ENCODE data around the gene DBNDD1. TPM values are rescaled to one million over a fixed set of nuclear protein-coding genes. Genes with fewer than 3 reads are reported as not detected.

DBNDD1 gene
- total and polyA plus RNA-seq, 4 donors = 1.1 to 3.5 (median 3.1) TPM

- Histone ChIP-seq H3K4me1 (ENCODE audit: control insufficient read depth in 1 of 2, insufficient read depth in 2 of 2, low read length in 2 of 2) (no peaks in the 10 kb centered on the region), H3K36me3 (ENCODE audit: control insufficient read depth in 1 of 2, insufficient read depth in 2 of 2, low read length in 1 of 2) (no peaks in the 10 kb centered on the region), H3K27ac (ENCODE audit: low read depth in 1 of 2, low read length in 2 of 2) (no peak overlapping the region), H3K4me3 (ENCODE audit: low read length in 2 of 2) (no peak overlapping the region), H3K9me3 (ENCODE audit: control insufficient read depth, low read length) (no peaks in the 10 kb centered on the region), H3K27me3 (ENCODE audit: control insufficient read depth in 1 of 2, insufficient read depth in 2 of 2, low read length in 1 of 2) (no peaks in the 10 kb centered on the region)
- ATAC-seq (ENCODE audit: low FRiP score) (no peak), DNase-seq (peak in 1 of 2 donors; percentile 68)
- intact Hi-C loops (cut with DNase I) = no loop called here
- WGBS, 2 donors = 86 to 88% methylated on average over 19 of the region's 19 CpGs
These were observed 29.6 kb upstream of the DBNDD1 start for GRCh38 chr16:90048737-90049330.

- no peaks in the 10 kb centered on the region for H3K27me3 ChIP-seq (ENCODE audit: control insufficient read depth in 1 of 2, insufficient read depth in 2 of 2, low read length in 1 of 2)
- H3K4me1 ChIP-seq (ENCODE audit: control insufficient read depth in 1 of 2, insufficient read depth in 2 of 2, low read length in 2 of 2) = no peaks in the 10 kb centered on the region
- no peak overlapping the region for H3K27ac ChIP-seq (ENCODE audit: low read depth in 1 of 2, low read length in 2 of 2)
- intact Hi-C loops (cut with DNase I) = no loop called here
- no peak overlapping the region for H3K4me3 ChIP-seq (ENCODE audit: low read length in 2 of 2)
- no peaks in the 10 kb centered on the region for H3K9me3 ChIP-seq (ENCODE audit: control insufficient read depth, low read length)
- ATAC-seq (ENCODE audit: low FRiP score) (peak; percentile 37), DNase-seq (no peak)
- WGBS, 2 donors = 59 to 66% methylated on average over 12 of the region's 12 CpGs
- no peaks in the 10 kb centered on the region for H3K36me3 ChIP-seq (ENCODE audit: control insufficient read depth in 1 of 2, insufficient read depth in 2 of 2, low read length in 1 of 2)
These were observed 29.1 kb upstream of the DBNDD1 start for GRCh38 chr16:90048347-90048722.

- DNase-seq = peak in 1 of 2 donors; percentile 68
- H3K4me3 ChIP-seq (ENCODE audit: low read length in 2 of 2) = no peak overlapping the region
- no peak for ATAC-seq (ENCODE audit: low FRiP score)
- intact Hi-C loops (cut with DNase I) = no loop called here
- no peaks in the 10 kb centered on the region for H3K4me1 ChIP-seq (ENCODE audit: control insufficient read depth in 1 of 2, insufficient read depth in 2 of 2, low read length in 2 of 2)
- no peaks in the 10 kb centered on the region for H3K9me3 ChIP-seq (ENCODE audit: control insufficient read depth, low read length)
- WGBS, 2 donors = 16 to 20% methylated on average over 24 to 59 of the region's 59 CpGs
- H3K27ac ChIP-seq (ENCODE audit: low read depth in 1 of 2, low read length in 2 of 2) = no peak overlapping the region
- no peaks in the 10 kb centered on the region for H3K27me3 ChIP-seq (ENCODE audit: control insufficient read depth in 1 of 2, insufficient read depth in 2 of 2, low read length in 1 of 2)
- H3K36me3 ChIP-seq (ENCODE audit: control insufficient read depth in 1 of 2, insufficient read depth in 2 of 2, low read length in 1 of 2) = no peaks in the 10 kb centered on the region
These were observed 28.6 kb upstream of the DBNDD1 start for GRCh38 chr16:90047714-90048346.

GRCh38 chr16:90046971-90047713 lies 27.9 kb upstream of the DBNDD1 start:
- H3K27me3 ChIP-seq (ENCODE audit: control insufficient read depth in 1 of 2, insufficient read depth in 2 of 2, low read length in 1 of 2) = no peaks in the 10 kb centered on the region
- peaks cover 0 to 4% of the 10 kb centered on the region in 2 donors for H3K36me3 ChIP-seq (ENCODE audit: control insufficient read depth in 1 of 2, insufficient read depth in 2 of 2, low read length in 1 of 2)
- peak; percentile 80 to 86 for DNase-seq
- no peaks in the 10 kb centered on the region for H3K9me3 ChIP-seq (ENCODE audit: control insufficient read depth, low read length)
- H3K4me1 ChIP-seq (ENCODE audit: control insufficient read depth in 1 of 2, insufficient read depth in 2 of 2, low read length in 2 of 2) = no peaks in the 10 kb centered on the region
- 1 to 2% methylated on average over 35 to 40 of the region's 40 CpGs for WGBS, 2 donors
- peak overlapping the region in 1 of 2 donors; percentile 17 for H3K4me3 ChIP-seq (ENCODE audit: low read length in 2 of 2)
- intact Hi-C loops (cut with DNase I) = no loop called here
- peak; percentile 70 for ATAC-seq (ENCODE audit: low FRiP score)
- H3K27ac ChIP-seq (ENCODE audit: low read depth in 1 of 2, low read length in 2 of 2) = no peak overlapping the region

- ATAC-seq (ENCODE audit: low FRiP score) (no peak), DNase-seq (peak in 1 of 2 donors; percentile 63)
- 41 to 47% methylated on average over 21 to 23 of the region's 23 CpGs for WGBS, 2 donors
- H3K9me3 ChIP-seq (ENCODE audit: control insufficient read depth, low read length) = no peaks in the 10 kb centered on the region
- H3K36me3 ChIP-seq (ENCODE audit: control insufficient read depth in 1 of 2, insufficient read depth in 2 of 2, low read length in 1 of 2) = peaks cover 0 to 5% of the 10 kb centered on the region in 2 donors
- no peak overlapping the region for H3K4me3 ChIP-seq (ENCODE audit: low read length in 2 of 2)
- H3K27me3 ChIP-seq (ENCODE audit: control insufficient read depth in 1 of 2, insufficient read depth in 2 of 2, low read length in 1 of 2) = no peaks in the 10 kb centered on the region
- no peaks in the 10 kb centered on the region for H3K4me1 ChIP-seq (ENCODE audit: control insufficient read depth in 1 of 2, insufficient read depth in 2 of 2, low read length in 2 of 2)
- intact Hi-C loops (cut with DNase I) = no loop called here
- no peak overlapping the region for H3K27ac ChIP-seq (ENCODE audit: low read depth in 1 of 2, low read length in 2 of 2)
These were observed 27.1 kb upstream of the DBNDD1 start for GRCh38 chr16:90046122-90046970.

- Histone ChIP-seq H3K27ac (ENCODE audit: low read depth in 1 of 2, low read length in 2 of 2) (no peak overlapping the region), H3K9me3 (ENCODE audit: control insufficient read depth, low read length) (no peaks in the 10 kb centered on the region), H3K4me1 (ENCODE audit: control insufficient read depth in 1 of 2, insufficient read depth in 2 of 2, low read length in 2 of 2) (no peaks in the 10 kb centered on the region), H3K36me3 (ENCODE audit: control insufficient read depth in 1 of 2, insufficient read depth in 2 of 2, low read length in 1 of 2) (peaks cover 0 to 10% of the 10 kb centered on the region in 2 donors), H3K27me3 (ENCODE audit: control insufficient read depth in 1 of 2, insufficient read depth in 2 of 2, low read length in 1 of 2) (no peaks in the 10 kb centered on the region), H3K4me3 (ENCODE audit: low read length in 2 of 2) (no peak overlapping the region)
- DNase-seq = peak in 1 of 2 donors; percentile 34
- WGBS, 2 donors = 88 to 90% methylated on average over 7 of the region's 7 CpGs
- intact Hi-C loops (cut with DNase I) = no loop called here
- ATAC-seq (ENCODE audit: low FRiP score) = no peak
These were observed 24.9 kb upstream of the DBNDD1 start for GRCh38 chr16:90044111-90044551.

- DNase-seq = peak in 1 of 2 donors; percentile 71
- 86 to 90% methylated on average over 20 of the region's 20 CpGs for WGBS, 2 donors
- no peak overlapping the region for H3K27ac ChIP-seq (ENCODE audit: low read depth in 1 of 2, low read length in 2 of 2)
- peaks cover 0 to 10% of the 10 kb centered on the region in 2 donors for H3K36me3 ChIP-seq (ENCODE audit: control insufficient read depth in 1 of 2, insufficient read depth in 2 of 2, low read length in 1 of 2)
- no peaks in the 10 kb centered on the region for H3K4me1 ChIP-seq (ENCODE audit: control insufficient read depth in 1 of 2, insufficient read depth in 2 of 2, low read length in 2 of 2)
- no peaks in the 10 kb centered on the region for H3K9me3 ChIP-seq (ENCODE audit: control insufficient read depth, low read length)
- H3K4me3 ChIP-seq (ENCODE audit: low read length in 2 of 2) = no peak overlapping the region
- H3K27me3 ChIP-seq (ENCODE audit: control insufficient read depth in 1 of 2, insufficient read depth in 2 of 2, low read length in 1 of 2) = no peaks in the 10 kb centered on the region
- intact Hi-C loops (cut with DNase I) = no loop called here
- ATAC-seq (ENCODE audit: low FRiP score) = no peak
These were observed 24.3 kb upstream of the DBNDD1 start for GRCh38 chr16:90043526-90043925.

- Histone ChIP-seq H3K9me3 (ENCODE audit: control insufficient read depth, low read length) (no peaks in the 10 kb centered on the region), H3K4me3 (ENCODE audit: low read length in 2 of 2) (no peak overlapping the region), H3K27ac (ENCODE audit: low read depth in 1 of 2, low read length in 2 of 2) (no peak overlapping the region), H3K36me3 (ENCODE audit: control insufficient read depth in 1 of 2, insufficient read depth in 2 of 2, low read length in 1 of 2) (peaks cover 0 to 10% of the 10 kb centered on the region in 2 donors), H3K4me1 (ENCODE audit: control insufficient read depth in 1 of 2, insufficient read depth in 2 of 2, low read length in 2 of 2) (no peaks in the 10 kb centered on the region), H3K27me3 (ENCODE audit: control insufficient read depth in 1 of 2, insufficient read depth in 2 of 2, low read length in 1 of 2) (no peaks in the 10 kb centered on the region)
- DNase-seq (peak in 1 of 2 donors; percentile 60), ATAC-seq (ENCODE audit: low FRiP score) (no peak)
- intact Hi-C loops (cut with DNase I) = no loop called here
- 85 to 87% methylated on average over 19 of the region's 19 CpGs for WGBS, 2 donors
These were observed 23.8 kb upstream of the DBNDD1 start for GRCh38 chr16:90042946-90043514.

All from aorta (tissue), 5 donors.